LNCaP clone FGC (cell line): ENCODE results near the gene DEPDC5.

Experiments
- DNase-seq: peaks from one replicate; pipeline ENCODE4 v3.0.0-alpha.2; 2011; ENCODE audit warnings: low read depth
- H3K4me3 ChIP-seq: 2 replicates; pipeline ENCODE4 v1.5.1; 2011; ENCODE audit warnings: mild to moderate bottlenecking, low read depth, low read length, control low read depth
- TF ChIP-seq, protein P1 (sequence below): IDR thresholded peaks from 2 replicates; pipeline ENCODE4 v1.5.1; 2012; ENCODE audit warnings: mild to moderate bottlenecking; ENCODE audit not compliant: control insufficient read depth, insufficient read depth; ENCODE audit errors: extremely low read depth

Gene DEPDC5

DNA sequence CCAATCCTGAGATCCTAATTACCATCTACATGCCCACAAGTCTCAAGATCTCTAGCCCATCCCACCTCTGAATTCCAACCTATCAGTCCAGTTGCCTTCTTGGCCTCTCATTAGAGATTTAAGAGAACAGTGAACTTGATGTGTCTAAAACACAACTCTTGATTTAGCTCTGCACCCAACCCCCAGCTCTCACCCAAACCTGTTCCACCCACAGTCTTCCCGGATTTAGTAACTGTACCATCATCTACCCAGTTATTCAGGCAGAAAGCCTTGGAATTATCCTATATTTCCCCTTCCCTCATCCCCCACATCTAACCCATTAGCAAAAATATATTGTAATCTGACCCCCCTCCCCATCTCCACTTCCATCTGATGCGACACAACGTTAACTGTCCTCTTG lies 166.5 kb downstream of the DEPDC5 start:
- H3K4me3 ChIP-seq, result no peak overlapping the region
- no peak for DNase-seq
- TF ChIP-seq, protein P1, sequence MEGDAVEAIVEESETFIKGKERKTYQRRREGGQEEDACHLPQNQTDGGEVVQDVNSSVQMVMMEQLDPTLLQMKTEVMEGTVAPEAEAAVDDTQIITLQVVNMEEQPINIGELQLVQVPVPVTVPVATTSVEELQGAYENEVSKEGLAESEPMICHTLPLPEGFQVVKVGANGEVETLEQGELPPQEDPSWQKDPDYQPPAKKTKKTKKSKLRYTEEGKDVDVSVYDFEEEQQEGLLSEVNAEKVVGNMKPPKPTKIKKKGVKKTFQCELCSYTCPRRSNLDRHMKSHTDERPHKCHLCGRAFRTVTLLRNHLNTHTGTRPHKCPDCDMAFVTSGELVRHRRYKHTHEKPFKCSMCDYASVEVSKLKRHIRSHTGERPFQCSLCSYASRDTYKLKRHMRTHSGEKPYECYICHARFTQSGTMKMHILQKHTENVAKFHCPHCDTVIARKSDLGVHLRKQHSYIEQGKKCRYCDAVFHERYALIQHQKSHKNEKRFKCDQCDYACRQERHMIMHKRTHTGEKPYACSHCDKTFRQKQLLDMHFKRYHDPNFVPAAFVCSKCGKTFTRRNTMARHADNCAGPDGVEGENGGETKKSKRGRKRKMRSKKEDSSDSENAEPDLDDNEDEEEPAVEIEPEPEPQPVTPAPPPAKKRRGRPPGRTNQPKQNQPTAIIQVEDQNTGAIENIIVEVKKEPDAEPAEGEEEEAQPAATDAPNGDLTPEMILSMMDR, result no peak

GRCh38 chr22:31921106-31921505 lies 167.3 kb downstream of the DEPDC5 start:
- H3K4me3 ChIP-seq, result no peak overlapping the region
- TF ChIP-seq, protein P1, result no peak
- no peak for DNase-seq

GRCh38 chr22:31922534-31922933 lies 168.7 kb downstream of the DEPDC5 start:
- TF ChIP-seq, protein P1, result no peak
- DNase-seq, result no peak

GRCh38 chr22:31923136-31923535 lies 169.3 kb downstream of the DEPDC5 start:
- H3K4me3 ChIP-seq, result no peak overlapping the region
- TF ChIP-seq, protein P1, result no peak
- no peak for DNase-seq

More at GRCh38 chr22:31922534-31922933, 168.7 kb downstream of the DEPDC5 start:
- H3K4me3 ChIP-seq, result no peak overlapping the region

- TF ChIP-seq, protein P1, result no peak
Observed at GRCh38 chr22:31923747-31924146, 169.9 kb downstream of the DEPDC5 start.

GRCh38 chr22:31925056-31925455 lies 171.2 kb downstream of the DEPDC5 start:
- no peak overlapping the region for H3K4me3 ChIP-seq
- TF ChIP-seq, protein P1, result no peak
- no peak for DNase-seq

More at GRCh38 chr22:31923747-31924146, 169.9 kb downstream of the DEPDC5 start:
- DNase-seq, result no peak
- no peak overlapping the region for H3K4me3 ChIP-seq

DNA sequence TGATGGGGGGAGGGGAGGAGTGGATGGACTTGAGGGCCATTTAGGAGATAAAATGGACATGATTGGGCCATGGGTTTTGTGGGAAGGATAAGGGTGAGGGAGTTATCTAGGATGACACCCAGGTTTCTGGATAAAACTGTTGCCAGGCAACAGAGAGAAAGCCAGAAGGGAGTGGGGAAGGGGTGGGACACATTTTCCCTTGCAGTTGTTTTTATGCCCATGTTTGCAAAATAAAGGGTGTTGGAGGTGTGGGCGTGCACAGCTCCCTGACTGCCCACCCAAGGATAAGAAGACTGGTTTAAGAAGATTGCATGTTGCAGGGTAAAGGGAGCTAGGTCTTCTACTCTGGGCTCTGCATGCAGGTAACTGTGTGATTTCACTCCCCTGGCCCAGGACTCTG lies 172.2 kb downstream of the DEPDC5 start:
- DNase-seq, result no peak
- no peak overlapping the region for H3K4me3 ChIP-seq
- TF ChIP-seq, protein P1, result no peak
